Mammary epithelial cell (primary cell): ENCODE measurements around the gene NDUFB7.

Experiments used
- EZH2 ChIP-seq: IDR thresholded peaks from 2 replicates; pipeline ENCODE4 v1.6.1; 2012; ENCODE audit warnings: low read length, inconsistent platforms, borderline replicate concordance
- TF ChIP-seq, protein P1 (sequence below), 2 donors: IDR thresholded peaks in 1 of 2; conservative IDR thresholded peaks in 1 of 2; 2 replicates each; pipeline ENCODE4 v1.5.1; 2011 to 2012; ENCODE audit warnings: inconsistent platforms in 2 of 2, low read length in 2 of 2, mild to moderate bottlenecking in 2 of 2, control low read depth in 1 of 2, low read depth in 1 of 2; ENCODE audit not compliant: insufficient read depth in 1 of 2; ENCODE audit errors: extremely low read depth in 1 of 2

DNA sequence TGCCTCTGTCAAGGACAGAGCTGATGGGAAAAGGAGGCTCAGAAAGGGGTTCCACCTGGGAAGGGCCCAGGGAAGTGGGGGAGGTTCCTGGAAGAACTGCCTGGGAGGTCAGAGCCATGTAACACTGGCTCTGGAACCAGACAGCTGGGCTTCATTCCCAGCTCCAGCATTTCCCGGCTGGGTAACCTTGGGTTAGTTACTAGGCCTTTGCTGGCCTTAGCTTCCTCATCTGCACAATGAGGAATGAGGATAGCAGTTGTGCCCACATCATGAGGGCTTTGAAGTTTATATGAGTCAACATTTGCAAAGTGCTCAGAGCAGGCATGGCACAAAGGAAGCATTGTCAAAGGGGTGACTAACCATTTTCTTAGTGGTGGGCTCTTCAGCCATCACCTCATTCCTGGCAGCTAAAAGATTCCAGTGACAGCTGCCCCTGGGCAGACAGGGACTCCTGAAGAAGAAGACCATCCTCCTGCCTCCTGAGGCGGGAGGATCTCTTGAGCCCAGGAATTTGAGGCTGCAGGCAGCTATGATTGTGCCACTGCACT, 51.9 kb downstream of the NDUFB7 start:
- TF ChIP-seq, protein P1, sequence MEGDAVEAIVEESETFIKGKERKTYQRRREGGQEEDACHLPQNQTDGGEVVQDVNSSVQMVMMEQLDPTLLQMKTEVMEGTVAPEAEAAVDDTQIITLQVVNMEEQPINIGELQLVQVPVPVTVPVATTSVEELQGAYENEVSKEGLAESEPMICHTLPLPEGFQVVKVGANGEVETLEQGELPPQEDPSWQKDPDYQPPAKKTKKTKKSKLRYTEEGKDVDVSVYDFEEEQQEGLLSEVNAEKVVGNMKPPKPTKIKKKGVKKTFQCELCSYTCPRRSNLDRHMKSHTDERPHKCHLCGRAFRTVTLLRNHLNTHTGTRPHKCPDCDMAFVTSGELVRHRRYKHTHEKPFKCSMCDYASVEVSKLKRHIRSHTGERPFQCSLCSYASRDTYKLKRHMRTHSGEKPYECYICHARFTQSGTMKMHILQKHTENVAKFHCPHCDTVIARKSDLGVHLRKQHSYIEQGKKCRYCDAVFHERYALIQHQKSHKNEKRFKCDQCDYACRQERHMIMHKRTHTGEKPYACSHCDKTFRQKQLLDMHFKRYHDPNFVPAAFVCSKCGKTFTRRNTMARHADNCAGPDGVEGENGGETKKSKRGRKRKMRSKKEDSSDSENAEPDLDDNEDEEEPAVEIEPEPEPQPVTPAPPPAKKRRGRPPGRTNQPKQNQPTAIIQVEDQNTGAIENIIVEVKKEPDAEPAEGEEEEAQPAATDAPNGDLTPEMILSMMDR (conservative IDR thresholded peaks at IDR 0.05 in 1 of 2, IDR thresholded peaks at IDR 0.05 in 1 of 2; ENCODE audit: extremely low read depth in 1 of 2, insufficient read depth in 1 of 2, low read depth in 1 of 2, low read length in 2 of 2) = no peak
- no peak for TF ChIP-seq EZH2
